ENCODE results near the gene AIRE.
"Not testable (repeated sequence)": the region's sequence is repeated elsewhere in the genome, so short reads cannot be mapped to it uniquely, and the experiment has no call there.

Gene AIRE

DNA sequence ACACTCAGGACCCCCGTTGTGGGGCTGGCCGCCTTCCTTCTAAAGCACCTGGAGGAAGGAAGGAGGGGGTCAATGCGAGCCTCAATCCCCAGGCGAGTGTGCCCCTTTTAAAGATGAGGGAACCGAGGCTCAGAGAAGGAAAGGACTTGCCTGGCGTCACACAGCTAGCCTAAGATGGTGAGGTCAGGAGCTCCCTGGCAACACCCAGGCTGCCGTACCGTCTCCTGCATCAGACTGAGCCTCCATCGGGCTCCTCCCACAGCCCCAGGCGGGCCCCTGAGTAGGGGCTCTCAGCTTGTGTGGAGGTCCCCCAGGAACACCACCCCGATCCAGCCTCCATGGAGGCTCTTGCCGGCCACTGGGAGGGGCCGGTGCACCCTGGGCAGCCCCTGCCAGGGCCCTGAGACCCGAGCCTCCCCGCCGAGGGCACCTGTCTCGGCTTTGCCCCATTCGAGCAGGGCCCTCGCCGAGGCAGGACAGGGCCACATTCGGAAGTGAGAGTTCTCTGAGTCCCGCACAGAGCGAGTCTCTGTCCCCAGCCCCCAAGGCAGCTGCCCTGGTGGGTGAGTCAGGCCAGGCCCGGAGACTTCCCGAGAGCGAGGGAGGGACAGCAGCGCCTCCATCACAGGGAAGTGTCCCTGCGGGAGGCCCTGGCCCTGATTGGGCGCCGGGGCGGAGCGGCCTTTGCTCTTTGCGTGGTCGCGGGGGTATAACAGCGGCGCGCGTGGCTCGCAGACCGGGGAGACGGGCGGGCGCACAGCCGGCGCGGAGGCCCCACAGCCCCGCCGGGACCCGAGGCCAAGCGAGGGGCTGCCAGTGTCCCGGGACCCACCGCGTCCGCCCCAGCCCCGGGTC lies at the start of gene AIRE:
AIRE (plus strand) TSS at position 739 of the 855 bp plus-strand sequence. CDS start 131 bp downstream, outside the sequence.
- no peak for DNase-seq

DNA sequence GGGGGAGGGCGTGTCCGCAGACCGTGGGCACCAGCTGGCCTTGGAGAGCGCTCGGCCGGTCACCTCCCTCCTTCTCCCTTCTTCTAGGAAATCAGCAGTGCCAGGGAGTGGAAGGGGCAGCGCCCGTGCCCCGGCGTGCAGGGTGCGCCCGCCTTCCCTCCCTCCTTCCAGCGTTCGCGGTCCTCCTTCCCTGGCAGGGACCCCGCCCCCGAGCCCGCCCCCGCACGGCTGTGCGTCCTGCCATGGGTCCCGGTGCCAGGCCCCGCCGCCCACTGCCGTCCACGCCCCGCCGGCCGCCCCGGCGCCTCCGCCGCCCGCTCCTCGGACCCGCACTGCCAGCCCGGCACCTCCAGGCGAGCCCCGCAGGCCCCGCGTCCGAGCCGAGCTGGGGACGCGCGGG lies 45.3 kb upstream of the AIRE start:
- not testable (repeated sequence) for DNase-seq

- DNase-seq: not testable (repeated sequence)
Observed at GRCh38 chr21:44240842-44241241, 44.8 kb upstream of the AIRE start, which contains the start of gene ICOSLG. TSS of gene ICOSLG (minus strand) at chr21:44240943. CDS start at chr21:44240817, 126 bp downstream.

DNA sequence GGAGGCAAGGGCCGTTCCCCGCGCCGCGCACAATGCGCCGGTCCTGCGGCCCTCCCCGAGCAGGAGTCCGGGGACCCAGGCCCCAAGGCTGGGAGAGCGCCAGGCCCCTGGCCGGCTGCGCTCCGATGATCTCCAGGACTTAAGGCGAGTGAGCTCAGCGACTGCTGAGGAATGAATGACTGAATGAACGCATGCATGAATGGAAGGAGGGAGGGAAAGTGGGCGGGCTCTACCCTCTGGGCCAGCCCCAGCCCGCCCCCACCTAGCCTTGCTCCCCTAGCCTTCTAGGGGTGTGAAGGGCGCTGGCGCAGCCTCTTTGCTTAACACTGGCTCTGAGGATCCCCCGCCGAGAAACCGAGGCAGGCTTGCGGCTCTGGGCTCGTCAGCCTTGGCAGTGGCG lies 44.4 kb upstream of the AIRE start:
- not testable (repeated sequence) for DNase-seq

DNA sequence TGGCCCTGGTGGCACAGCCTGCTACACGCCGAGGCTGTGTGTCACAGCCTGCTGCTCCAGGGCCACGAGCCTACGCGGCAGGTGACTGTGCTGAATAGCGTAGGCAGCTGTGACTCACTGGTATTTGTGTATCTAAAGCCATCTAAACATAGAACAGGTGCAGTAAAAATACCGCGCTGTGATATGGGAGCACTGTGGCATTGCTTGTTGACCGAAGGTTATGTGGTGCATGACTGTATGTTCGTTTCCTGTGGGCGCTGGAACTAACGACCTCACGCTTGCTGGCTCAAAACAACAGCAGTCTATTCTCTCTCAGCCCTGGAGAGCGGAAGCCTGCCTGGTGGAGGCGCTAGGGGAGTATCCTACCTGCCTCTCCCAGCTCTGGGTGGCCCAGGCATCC lies 41.7 kb upstream of the AIRE start:
- DNase-seq: not testable (repeated sequence)

DNA sequence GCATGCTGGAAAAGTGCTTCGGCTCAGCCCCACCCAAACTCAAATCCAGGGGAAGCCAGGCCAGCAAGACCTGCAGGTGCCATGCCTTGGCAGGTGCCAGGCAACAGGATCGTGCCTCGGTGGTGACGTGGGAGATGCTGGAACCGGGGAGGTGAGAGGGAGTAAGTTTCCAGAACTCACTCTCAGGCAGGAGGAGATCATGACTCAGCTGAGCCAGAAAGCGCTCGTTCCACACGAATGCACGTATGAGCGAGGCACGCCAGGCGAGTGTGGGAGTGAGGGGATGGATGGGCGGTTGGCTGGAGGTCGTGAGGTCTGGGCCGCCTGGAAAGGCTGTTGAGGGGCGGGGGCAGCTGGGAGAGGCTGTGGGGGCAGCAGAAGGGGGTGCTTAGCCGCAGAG lies 37.8 kb upstream of the AIRE start:
- DNase-seq: not testable (repeated sequence)

- not testable (repeated sequence) for DNase-seq
Observed at GRCh38 chr21:44249204-44250037, 36.3 kb upstream of the AIRE start.

GRCh38 chr21:44253832-44254710 lies 31.6 kb upstream of the AIRE start:
- no peak for DNase-seq

DNA sequence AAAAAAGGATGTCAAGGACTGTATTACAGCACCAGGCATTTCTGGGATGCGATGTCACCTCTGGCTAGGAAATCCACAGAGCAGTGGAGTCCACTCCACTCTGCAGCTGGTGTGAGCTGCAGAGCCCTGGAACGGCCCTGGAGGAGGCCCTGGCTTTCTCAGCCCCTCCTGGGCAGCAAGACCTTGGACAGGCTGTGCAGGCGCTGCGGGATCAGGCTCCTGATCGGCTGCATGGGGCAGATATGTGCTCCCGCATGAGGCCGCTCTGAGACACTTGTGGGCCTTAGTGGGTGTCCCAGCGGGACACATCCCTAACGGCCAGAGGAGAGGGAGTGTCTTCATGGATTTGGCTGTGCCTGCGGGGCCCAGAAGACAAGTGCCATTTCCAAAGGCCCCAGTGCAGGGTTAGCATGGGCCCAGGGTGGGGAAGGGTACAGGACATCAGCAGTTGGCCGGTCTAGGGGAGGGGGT lies 30.1 kb upstream of the AIRE start:
- DNase-seq: no peak

DNA sequence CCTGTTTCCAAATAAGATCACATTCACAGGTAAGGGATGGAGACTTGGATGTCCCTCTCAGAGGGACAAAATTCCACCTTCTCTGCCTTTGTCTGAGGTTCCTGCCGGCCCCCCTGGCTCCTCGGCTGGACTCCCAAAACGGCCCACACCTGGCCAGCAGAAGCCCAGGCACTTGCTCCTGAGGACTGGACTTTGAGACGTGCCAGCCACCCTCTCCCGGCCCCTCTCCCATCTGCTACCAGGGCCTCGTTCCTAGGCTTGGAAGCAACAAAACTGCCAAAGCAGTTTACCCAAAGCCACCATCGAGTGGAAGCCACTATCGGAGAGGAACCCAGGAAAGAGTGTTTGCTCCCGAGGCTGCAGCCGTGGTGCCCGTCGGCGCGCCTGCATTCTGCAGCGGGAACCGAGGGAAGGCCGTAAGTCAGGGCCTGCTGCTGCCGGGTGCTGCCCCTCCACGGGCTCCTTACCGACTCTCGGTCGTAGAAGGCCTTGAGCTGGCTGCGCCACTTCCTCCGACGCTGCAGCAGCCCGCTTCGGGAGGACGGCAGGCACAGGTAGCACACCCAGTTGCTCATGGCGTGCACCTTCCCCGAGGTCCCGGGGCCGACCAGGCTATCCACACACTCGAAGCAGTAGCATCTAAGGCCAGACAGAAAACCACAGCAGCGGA lies 27.5 kb upstream of the AIRE start:
- DNase-seq: no peak

DNA sequence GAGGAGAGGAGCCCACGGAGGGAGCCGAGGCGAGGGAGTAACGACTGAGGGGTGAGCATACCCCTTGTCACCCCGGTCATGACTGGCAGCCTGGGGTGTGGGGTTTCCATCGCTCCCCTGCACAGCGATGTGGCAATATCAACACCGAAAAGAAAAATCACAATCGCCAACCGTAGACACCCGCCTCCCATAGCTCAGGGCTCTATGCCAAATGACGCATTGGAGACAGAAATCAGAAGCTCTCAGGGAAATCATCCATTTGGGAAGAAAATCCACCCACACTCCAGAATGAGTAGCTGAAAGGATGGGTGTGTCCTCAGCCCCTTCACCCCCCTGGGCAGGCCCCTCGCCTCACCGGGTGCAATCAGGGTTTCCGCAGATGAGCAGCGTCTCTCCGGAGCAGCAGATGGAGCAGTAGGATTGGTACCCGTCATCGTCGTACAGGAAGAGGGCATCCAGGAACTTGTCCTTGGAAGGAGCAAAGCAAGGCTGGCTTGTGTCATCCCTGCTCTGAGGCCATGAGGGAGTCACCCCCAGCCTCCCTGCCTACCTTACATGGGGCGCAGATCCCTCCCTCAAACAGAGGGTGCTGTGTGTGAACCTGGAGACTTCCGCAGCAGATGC lies 26.5 kb upstream of the AIRE start:
- DNase-seq: no peak

GRCh38 chr21:44260066-44260465 lies 25.6 kb upstream of the AIRE start:
- no peak for DNase-seq

GRCh38 chr21:44260791-44261631 lies 24.7 kb upstream of the AIRE start:
- DNase-seq: no peak

DNA sequence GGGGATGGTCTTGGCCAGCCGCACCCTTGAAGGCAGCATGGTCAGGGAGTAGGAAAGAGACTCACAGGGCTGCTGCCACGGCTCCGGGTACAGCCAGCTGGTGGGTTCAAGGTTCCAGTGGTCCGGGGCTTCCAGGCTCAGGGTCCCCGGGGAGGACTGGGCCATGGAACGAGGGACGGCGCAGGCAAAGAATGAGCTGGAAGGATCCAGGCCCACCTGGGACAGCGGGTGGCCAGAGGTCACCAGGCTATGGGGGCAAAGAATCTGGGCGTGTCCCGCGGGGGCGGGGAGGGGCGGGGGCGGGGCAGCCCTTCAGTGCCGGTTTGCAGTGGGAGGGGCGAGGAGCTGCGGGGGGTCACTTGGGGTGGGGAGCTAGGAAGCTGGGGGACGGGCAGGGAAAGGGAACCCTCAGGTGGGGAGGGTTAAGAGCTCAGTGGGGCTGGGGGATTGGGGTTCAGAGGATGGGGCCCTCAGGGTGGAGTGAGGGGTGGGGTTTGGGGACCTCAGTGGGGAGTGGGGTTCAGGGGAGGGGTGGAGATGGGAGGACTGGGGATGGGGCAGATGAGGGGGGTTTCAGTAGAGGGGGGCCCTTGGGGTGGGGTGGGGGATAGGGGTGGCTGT lies 23.9 kb upstream of the AIRE start, which contains the start of gene DNMT3L:
DNMT3L (minus strand) TSS at position 223 of the 621 bp plus-strand sequence. CDS start 638 bp downstream, outside the sequence.
- DNase-seq: no peak

DNA sequence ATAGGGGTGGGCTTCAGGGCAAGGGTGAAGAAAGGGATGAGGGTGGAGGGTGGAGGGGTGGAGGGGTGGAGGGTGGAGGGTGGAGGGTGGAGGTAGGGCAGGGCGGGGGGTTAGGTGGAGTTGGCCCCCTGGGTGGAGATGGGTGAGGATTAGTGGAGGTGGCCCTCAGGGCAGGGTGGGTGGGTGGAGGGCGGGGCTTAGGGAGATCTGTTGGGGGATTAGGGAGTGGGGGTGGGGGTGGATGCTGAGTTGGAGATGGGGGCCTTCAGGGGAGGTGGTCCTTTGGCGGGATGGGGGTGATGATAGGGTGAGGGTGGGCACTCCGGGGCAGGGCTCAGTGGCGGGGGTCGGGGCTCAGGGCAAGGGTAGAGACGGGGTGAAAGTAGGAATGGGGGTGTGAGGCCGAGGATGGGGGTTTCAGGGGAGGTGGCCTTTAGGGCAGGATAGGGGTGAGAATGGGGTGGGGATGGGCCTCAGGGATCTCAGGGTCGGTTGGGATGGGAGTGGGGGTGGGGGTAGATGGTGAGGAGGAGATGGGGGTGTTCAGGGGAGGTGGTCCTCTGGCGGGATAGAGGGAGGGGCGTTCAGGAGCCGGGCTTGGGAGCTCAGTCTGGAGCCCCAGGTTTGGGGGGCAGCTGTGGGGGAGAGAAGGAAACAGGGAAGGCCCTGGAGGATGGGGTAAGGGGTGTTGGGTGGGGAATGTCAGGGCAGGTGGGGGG lies 23.2 kb upstream of the AIRE start:
- no peak for DNase-seq

DNA sequence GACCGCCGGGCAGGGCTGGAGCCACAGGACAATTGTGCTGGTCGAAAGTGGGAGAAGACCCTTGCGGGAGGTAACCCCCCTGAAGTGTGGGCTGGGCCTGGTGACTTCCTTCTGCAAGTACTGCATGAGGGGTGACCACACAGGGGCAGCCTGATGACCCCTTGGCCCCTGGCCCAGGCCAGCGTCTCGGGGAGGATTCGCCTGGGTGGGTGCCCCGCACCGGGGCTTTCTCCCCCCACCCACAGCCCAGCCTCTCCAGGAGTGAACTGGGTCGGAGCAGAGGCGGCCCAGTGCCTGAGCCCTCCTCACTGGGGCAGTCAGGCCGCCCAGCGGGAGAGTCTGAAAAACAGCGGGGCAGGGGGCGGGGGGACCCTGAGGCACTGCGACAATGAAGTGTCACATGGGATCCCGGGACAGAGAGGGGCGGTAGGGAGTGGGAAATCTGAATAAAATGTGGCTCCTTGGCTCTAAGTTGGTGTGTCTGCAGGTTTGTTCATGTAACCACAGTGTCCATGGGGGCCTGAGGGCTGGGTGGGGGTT lies 22.4 kb upstream of the AIRE start:
- no peak for DNase-seq

- DNase-seq: no peak
Observed at GRCh38 chr21:44263768-44264167, 21.9 kb upstream of the AIRE start.

DNA sequence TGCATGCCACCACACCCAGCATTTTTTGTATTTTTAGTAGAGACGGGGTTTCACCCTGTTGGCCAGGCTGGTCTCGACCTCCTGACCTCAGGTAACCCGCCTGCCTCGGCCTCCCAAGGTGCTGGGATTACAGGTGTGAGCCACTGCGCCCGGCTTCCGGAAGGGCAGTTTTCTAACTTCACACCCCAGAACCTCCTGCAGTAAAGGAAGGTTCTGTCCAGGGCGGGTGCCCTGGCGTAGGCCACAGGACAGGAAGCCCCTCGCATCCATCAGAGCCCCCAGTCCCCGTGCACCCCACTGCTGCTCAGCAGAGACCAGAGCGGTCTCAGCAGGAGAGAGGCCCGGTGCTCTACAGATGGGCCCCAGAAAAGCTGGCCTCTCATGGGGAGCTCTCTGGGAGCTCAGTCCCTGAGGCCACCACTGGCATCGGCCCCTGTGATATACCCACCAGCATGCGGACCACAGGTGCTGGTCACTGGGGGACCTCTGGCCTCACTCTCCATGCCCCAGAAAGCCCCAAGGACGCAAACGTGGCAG lies 19.9 kb upstream of the AIRE start:
- no peak for DNase-seq

Measured in CD4-positive, alpha-beta T cell treated with Interleukin-17A for 1 hour (primary cell).